NCI-H1694 treated with DMSO at 0.1 percent for 48 hours (cell line): ENCODE measurements around the gene XXYLT1.

ENCODE experiments used
- DNase-seq: peaks from one replicate; lab custom pipeline; 2025; lab: John Stamatoyannopoulos, UW

Gene XXYLT1

DNA sequence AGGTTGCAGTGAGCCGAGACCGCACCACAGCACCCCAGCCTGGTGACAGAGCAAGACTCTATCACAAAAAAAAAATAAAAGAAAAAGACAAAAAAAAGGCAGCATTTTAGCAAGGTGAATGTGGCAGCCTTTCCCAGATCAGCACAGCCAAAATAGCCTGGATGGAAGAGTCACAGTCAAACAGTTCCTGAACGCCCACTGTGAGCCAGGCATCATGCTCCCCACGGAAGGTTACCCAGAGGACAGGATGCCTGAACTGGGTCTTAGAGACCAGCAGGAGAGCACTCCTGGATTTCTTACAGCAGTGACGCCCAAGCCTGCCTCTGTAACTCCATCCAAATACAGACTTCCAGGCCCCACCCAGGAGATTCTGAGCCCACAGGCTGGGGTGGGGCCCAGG is 4.5 kb downstream of the XXYLT1 start:
- no peak for DNase-seq

- DNase-seq: no peak
Measured at GRCh38 chr3:195265363-195265976, 5.5 kb downstream of the XXYLT1 start.

DNA sequence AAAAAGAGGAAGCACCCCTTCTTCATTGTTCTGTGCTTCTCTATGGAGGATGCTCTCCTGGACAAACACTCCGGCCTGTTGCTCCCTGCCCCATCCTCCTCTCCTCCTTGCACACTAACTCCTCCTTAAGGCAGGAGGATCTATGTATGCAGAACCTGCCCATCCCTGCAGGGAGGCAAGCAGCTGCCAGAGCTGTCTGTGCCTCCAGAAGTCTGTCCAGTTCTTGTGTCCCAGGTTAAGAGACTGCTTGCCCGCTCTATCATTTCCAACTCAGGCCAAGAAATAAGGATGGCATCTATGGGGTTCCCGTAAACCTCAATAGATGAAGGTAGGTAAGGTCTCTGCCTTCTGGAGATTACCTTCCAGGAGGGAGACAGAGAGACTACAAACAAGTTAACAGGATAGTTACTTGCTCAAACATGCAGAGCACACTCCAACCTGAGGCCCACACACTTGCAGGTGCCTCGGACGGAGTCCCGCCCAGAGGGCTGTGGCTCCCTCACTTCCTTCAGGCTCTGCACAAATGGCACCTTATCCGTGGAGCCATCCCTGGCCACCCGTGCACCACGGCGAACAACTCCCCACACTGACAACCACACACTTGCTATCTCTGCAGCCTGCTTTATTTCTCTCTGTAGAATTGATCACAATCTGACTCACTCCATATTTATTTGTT is 6.9 kb downstream of the XXYLT1 start:
- no peak for DNase-seq

DNA sequence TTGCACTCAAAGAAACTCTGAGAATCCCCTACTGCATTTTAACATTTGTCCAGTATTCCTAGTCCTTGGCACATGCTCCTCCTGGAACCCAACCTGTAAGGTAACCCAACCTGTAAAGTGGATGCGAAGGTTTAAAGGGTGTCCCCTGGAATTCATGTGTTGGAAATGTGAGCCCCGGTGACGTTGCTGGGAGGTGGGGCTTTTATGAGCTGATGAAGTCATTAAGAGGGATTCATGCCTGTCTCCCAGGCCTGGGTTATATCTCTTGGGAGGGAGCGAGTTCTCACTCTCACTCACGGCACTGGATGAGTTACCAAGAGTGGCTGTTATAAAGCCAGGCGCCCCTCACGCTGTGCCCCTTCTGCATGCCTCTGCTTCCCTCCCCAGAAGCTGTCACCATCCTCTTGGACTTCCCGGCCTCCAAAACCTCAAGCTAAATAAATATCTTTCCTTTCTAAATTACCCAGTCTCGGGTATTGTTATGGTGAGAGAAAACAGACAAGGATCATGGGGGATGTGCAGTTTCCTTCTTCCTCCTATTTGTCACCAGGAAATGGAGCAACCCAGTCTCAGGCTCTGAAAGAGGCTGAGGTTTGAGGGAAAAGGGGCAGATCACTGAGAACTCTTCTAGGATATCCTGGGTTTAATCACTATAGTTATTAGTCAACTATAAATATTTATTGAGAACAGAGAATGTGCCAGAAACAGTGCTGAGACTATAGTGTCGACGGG is 7.6 kb downstream of the XXYLT1 start:
- no peak for DNase-seq

- no peak for DNase-seq
Measured at GRCh38 chr3:195261925-195262324, 9.0 kb downstream of the XXYLT1 start.

DNA sequence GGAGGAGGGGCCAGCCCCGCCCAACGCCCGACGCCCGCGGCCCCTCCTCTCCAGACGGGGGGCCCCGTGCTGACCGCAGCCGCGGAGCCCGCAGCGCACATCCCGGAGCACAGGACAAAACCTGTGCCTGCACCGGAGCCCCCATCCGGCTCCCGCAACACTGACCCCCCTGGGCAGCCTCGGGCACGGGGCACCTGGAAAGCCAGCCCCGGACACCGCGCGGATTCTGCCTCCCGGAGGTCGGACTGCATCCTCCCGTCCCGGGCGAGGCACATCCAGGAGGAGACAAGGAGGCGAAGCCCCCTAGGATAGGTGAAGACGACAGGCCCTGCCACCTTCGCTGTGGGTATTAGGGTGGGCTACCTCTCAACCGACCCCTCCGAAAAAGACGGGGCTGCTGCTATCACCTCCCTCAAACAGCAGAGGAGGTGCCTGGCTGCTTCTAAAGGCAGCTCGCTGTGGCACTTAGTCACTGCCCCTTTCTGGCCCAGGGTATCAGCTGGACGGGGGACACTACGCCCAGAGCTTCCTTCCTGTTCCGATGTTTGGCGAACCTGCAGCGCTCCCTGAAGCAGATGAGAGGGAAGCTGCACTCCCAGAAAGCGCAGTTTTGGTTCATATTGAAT is 10.6 kb downstream of the XXYLT1 start:
- no peak for DNase-seq

- peak; percentile 66 for DNase-seq
Measured at GRCh38 chr3:195259475-195260279, 11.3 kb downstream of the XXYLT1 start.

- no peak for DNase-seq
Measured at GRCh38 chr3:195259154-195259474, 11.8 kb downstream of the XXYLT1 start.

GRCh38 chr3:195258449-195259153 is 12.4 kb downstream of the XXYLT1 start:
- DNase-seq: peak; percentile 49

GRCh38 chr3:195257454-195258448 is 13.2 kb downstream of the XXYLT1 start:
- DNase-seq: no peak

DNA sequence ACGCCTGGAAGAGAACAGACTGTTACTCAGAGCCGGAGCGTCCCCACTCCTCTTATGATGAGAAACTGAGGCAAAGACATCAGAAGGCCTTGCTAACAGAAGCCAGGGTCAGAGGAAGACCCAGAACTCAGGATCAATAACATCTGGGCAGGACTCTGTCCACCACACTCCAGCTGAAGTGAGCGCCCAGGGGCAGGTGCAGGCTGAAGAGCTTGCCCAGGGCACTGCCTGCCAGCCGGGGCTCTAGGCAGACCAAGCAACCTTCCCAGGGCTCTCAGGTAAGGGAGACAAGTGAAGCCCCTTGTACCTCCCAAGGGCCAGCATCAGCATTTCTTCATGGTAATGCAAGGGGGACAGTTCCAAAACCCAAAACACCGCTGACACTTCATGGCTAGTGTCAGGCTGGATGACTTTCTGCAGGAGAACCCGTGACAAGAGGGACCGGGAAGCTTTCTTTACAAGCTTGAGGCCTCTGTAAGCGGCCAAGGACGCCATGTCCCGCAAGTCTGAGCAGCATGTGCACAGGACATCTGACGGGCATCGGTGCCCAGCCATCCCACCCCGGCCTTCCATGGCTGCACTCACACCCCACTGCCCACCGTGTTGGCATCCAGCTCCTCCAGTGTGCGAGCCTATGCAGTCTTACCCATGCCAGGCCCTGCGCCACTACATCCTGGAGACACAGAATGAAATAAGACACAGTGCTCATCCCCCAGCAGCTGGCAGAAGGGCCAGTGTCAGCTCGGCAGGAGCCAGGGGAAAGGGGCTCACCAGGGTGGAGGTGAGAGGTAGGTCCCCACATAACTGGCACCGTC is 14.1 kb downstream of the XXYLT1 start:
- DNase-seq: no peak

- DNase-seq: no peak
Measured at GRCh38 chr3:195255571-195256501, 15.1 kb downstream of the XXYLT1 start.

DNA sequence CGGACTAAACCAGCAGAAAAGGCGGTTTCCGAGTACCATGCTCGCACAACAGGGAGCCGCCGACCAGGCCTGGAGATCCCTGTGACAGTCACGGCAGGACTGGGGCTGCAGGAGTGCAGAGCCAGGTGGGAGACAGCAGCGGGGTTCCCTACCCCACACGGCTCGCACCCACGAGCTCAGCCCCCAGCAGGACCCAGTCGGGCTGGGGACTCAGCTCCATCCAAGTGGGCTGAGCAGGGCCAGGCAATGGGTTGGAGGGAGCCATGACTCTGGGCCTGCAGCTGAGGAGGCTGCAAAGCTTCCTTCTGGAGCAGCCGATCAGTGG is 15.8 kb downstream of the XXYLT1 start:
- no peak for DNase-seq

- peak; percentile 50 for DNase-seq
Measured at GRCh38 chr3:195254454-195255175, 16.3 kb downstream of the XXYLT1 start.

DNA sequence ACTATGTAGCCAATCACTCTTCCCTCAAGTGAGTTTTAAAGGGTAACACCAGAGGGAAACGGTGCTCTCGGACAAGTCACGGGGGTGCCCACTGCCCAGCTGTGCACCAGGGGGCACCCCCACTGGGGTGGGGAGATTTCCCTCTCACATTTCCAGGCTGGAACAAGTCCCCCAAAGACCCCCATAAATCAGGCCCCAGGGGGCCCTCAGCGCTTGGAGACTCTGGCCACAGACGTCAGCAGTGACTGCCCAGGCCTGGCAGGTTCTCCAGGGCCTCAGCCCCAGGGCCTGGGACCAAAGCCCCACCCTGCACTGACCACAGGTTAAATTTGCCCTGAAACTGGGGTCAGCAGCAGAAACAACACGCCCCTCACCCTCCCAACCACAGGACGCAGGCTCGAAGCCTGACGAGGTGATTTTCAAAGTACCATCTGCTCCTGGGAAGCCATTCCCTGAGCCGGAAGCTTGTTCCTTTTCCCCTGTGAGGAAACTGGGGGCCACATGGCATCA is 17.0 kb downstream of the XXYLT1 start:
- DNase-seq: no peak

- no peak for DNase-seq
Measured at GRCh38 chr3:195251336-195252065, 19.5 kb downstream of the XXYLT1 start.
